Activated T-cell treated with anti-CD3 and anti-CD28 coated beads, Interleukin-2, amount 50 U/mL, for 24 hours (primary cell): Measurements from ENCODE around the gene ANKRD27.
A peak's percentile ranks its signal among the peaks of the same experiment; 100 is the strongest.
"Not testable (repeated sequence)": the region's sequence is repeated elsewhere in the genome, so short reads cannot be mapped to it uniquely, and the experiment has no call there.

Source experiments
- DNase-seq: peaks from one replicate; pipeline ENCODE4 v3.0.0-alpha.2; 2020
- H3K27ac Mint-ChIP-seq: 2 replicates; pipeline ENCODE4 v1.8.0; 2020; ENCODE audit warnings: mild to moderate bottlenecking, mixed read lengths
- H3K27me3 Mint-ChIP-seq: 2 replicates; pipeline ENCODE4 v1.8.0; 2020; ENCODE audit warnings: mixed read lengths
- H3K36me3 Mint-ChIP-seq: 2 replicates; pipeline ENCODE4 v1.8.0; 2020; ENCODE audit warnings: low read depth, mixed read lengths
- H3K4me1 Mint-ChIP-seq: 2 replicates; pipeline ENCODE4 v1.8.0; 2020; ENCODE audit warnings: low read depth, mixed read lengths
- H3K4me3 Mint-ChIP-seq: 2 replicates; pipeline ENCODE4 v1.8.0; 2020; ENCODE audit warnings: mild to moderate bottlenecking, moderate library complexity, mixed read lengths
- H3K9me3 Mint-ChIP-seq: 2 replicates; pipeline ENCODE4 v1.8.0; 2020; ENCODE audit warnings: mixed read lengths

Gene ANKRD27

GRCh38 chr19:32694851-32695250 lies 19.9 kb upstream of the ANKRD27 start:
- not testable (repeated sequence) for H3K27me3 Mint-ChIP-seq, H3K27ac Mint-ChIP-seq, H3K9me3 Mint-ChIP-seq, DNase-seq
- Mint-ChIP-seq H3K4me1 (peaks cover 79% of the 10 kb centered on the region), H3K36me3 (peaks cover 76% of the 10 kb centered on the region), H3K4me3 (peak overlapping the region; percentile 87)

- not testable (repeated sequence) for H3K9me3 Mint-ChIP-seq, H3K27me3 Mint-ChIP-seq, DNase-seq
- peak overlapping the region; percentile 87 for H3K4me3 Mint-ChIP-seq
- H3K27ac Mint-ChIP-seq = peak overlapping the region; percentile 89
- H3K36me3 Mint-ChIP-seq = peaks cover 71% of the 10 kb centered on the region
- peaks cover 81% of the 10 kb centered on the region for H3K4me1 Mint-ChIP-seq
Observed at GRCh38 chr19:32694316-32694715, 19.3 kb upstream of the ANKRD27 start.

GRCh38 chr19:32693151-32694108 lies 18.4 kb upstream of the ANKRD27 start:
- H3K27me3 Mint-ChIP-seq, H3K9me3 Mint-ChIP-seq: not testable (repeated sequence)
- peaks cover 77% of the 10 kb centered on the region for H3K4me1 Mint-ChIP-seq
- H3K27ac Mint-ChIP-seq = peak overlapping the region; percentile 89
- H3K36me3 Mint-ChIP-seq = peaks cover 62% of the 10 kb centered on the region
- DNase-seq = peak; percentile 59
- peak overlapping the region; percentile 87 for H3K4me3 Mint-ChIP-seq

- peaks cover 4% of the 10 kb centered on the region for H3K9me3 Mint-ChIP-seq
- H3K36me3 Mint-ChIP-seq = peaks cover 54% of the 10 kb centered on the region
- DNase-seq = no peak
- peak overlapping the region; percentile 89 for H3K27ac Mint-ChIP-seq
- H3K27me3 Mint-ChIP-seq = no peaks in the 10 kb centered on the region
- H3K4me1 Mint-ChIP-seq = peaks cover 70% of the 10 kb centered on the region
- peak overlapping the region; percentile 87 for H3K4me3 Mint-ChIP-seq
Observed at GRCh38 chr19:32692727-32693061, 17.7 kb upstream of the ANKRD27 start.

GRCh38 chr19:32691952-32692726 lies 17.2 kb upstream of the ANKRD27 start:
- DNase-seq = peak; percentile 78
- Mint-ChIP-seq H3K27me3 (no peaks in the 10 kb centered on the region), H3K4me3 (peak overlapping the region; percentile 87), H3K36me3 (peaks cover 49% of the 10 kb centered on the region), H3K4me1 (peaks cover 64% of the 10 kb centered on the region), H3K9me3 (peaks cover 4% of the 10 kb centered on the region), H3K27ac (peak overlapping the region; percentile 89)

- H3K4me1 Mint-ChIP-seq = peaks cover 57% of the 10 kb centered on the region
- peaks cover 42% of the 10 kb centered on the region for H3K36me3 Mint-ChIP-seq
- peaks cover 4% of the 10 kb centered on the region for H3K9me3 Mint-ChIP-seq
- peak within 1 kb of the TSS; percentile 87 for H3K4me3 Mint-ChIP-seq
- H3K27ac Mint-ChIP-seq = peak within 1 kb of the TSS; percentile 89
- H3K27me3 Mint-ChIP-seq = no peaks in the 10 kb centered on the region
- peak; percentile 86 for DNase-seq
Observed at GRCh38 chr19:32691291-32691951, 16.4 kb upstream of the ANKRD27 start, which contains the start of gene NUDT19. Gene NUDT19 (plus strand): TSS chr19:32691821. CDS start chr19:32691961, 140 bp downstream.

GRCh38 chr19:32688311-32688710 lies 13.3 kb upstream of the ANKRD27 start:
- DNase-seq = no peak

GRCh38 chr19:32687681-32688080 lies 12.7 kb upstream of the ANKRD27 start:
- no peak overlapping the region for H3K27ac Mint-ChIP-seq
- H3K27me3 Mint-ChIP-seq = no peaks in the 10 kb centered on the region
- H3K4me1 Mint-ChIP-seq = peaks cover 22% of the 10 kb centered on the region
- H3K4me3 Mint-ChIP-seq = no peak overlapping the region
- no peaks in the 10 kb centered on the region for H3K9me3 Mint-ChIP-seq
- DNase-seq = no peak
- H3K36me3 Mint-ChIP-seq = peaks cover 7% of the 10 kb centered on the region

More at GRCh38 chr19:32688311-32688710, 13.3 kb upstream of the ANKRD27 start:
- H3K9me3 Mint-ChIP-seq = peaks cover 3% of the 10 kb centered on the region
- peaks cover 28% of the 10 kb centered on the region for H3K4me1 Mint-ChIP-seq
- no peak overlapping the region for H3K4me3 Mint-ChIP-seq
- H3K27me3 Mint-ChIP-seq = no peaks in the 10 kb centered on the region
- no peak overlapping the region for H3K27ac Mint-ChIP-seq
- peaks cover 13% of the 10 kb centered on the region for H3K36me3 Mint-ChIP-seq

GRCh38 chr19:32686847-32687475 lies 12.0 kb upstream of the ANKRD27 start:
- Mint-ChIP-seq H3K27ac (no peak overlapping the region), H3K4me1 (peaks cover 22% of the 10 kb centered on the region)

GRCh38 chr19:32682317-32682716 lies 7.3 kb upstream of the ANKRD27 start:
- peaks cover 2% of the 10 kb centered on the region for H3K4me1 Mint-ChIP-seq
- no peak for DNase-seq
- H3K27ac Mint-ChIP-seq = no peak overlapping the region
- H3K4me3 Mint-ChIP-seq = no peak overlapping the region
- H3K36me3 Mint-ChIP-seq = no peaks in the 10 kb centered on the region
- H3K9me3 Mint-ChIP-seq = no peaks in the 10 kb centered on the region
- H3K27me3 Mint-ChIP-seq = peaks cover 6% of the 10 kb centered on the region

More at GRCh38 chr19:32686847-32687475, 12.0 kb upstream of the ANKRD27 start:
- no peak for DNase-seq
- H3K27me3 Mint-ChIP-seq = no peaks in the 10 kb centered on the region
- no peak overlapping the region for H3K4me3 Mint-ChIP-seq
- H3K9me3 Mint-ChIP-seq = no peaks in the 10 kb centered on the region
- peaks cover 5% of the 10 kb centered on the region for H3K36me3 Mint-ChIP-seq

GRCh38 chr19:32680986-32681385 lies 6.0 kb upstream of the ANKRD27 start:
- no peak overlapping the region for H3K27ac Mint-ChIP-seq
- no peak overlapping the region for H3K4me3 Mint-ChIP-seq
- peaks cover 12% of the 10 kb centered on the region for H3K27me3 Mint-ChIP-seq
- peaks cover 7% of the 10 kb centered on the region for H3K4me1 Mint-ChIP-seq
- no peak for DNase-seq
- H3K36me3 Mint-ChIP-seq = no peaks in the 10 kb centered on the region
- H3K9me3 Mint-ChIP-seq = no peaks in the 10 kb centered on the region

- Mint-ChIP-seq H3K36me3 (peaks cover 2% of the 10 kb centered on the region), H3K9me3 (no peaks in the 10 kb centered on the region), H3K27me3 (peaks cover 16% of the 10 kb centered on the region), H3K4me3 (no peak overlapping the region), H3K27ac (no peak overlapping the region), H3K4me1 (peaks cover 23% of the 10 kb centered on the region)
- no peak for DNase-seq
Observed at GRCh38 chr19:32677657-32678056, 2.7 kb upstream of the ANKRD27 start.

GRCh38 chr19:32676895-32677359 lies 1.9 kb upstream of the ANKRD27 start:
- DNase-seq = no peak
- Mint-ChIP-seq H3K27ac (no peak overlapping the region), H3K4me3 (peak overlapping the region; percentile 38), H3K27me3 (peaks cover 16% of the 10 kb centered on the region), H3K4me1 (peaks cover 30% of the 10 kb centered on the region), H3K9me3 (no peaks in the 10 kb centered on the region), H3K36me3 (peaks cover 2% of the 10 kb centered on the region)
